LNCAP (cell line): Measurements from ENCODE around the gene FAM187B.
A peak's percentile ranks its signal among the peaks of the same experiment; 100 is the strongest.

Experiments used
- TF ChIP-seq, protein P1 (sequence below): fragments of 450-650 bp; IDR thresholded peaks from 2 replicates; pipeline ENCODE4 v1.5.1; 2017; ENCODE audit warnings: mild to moderate bottlenecking

FAM187B gene

DNA sequence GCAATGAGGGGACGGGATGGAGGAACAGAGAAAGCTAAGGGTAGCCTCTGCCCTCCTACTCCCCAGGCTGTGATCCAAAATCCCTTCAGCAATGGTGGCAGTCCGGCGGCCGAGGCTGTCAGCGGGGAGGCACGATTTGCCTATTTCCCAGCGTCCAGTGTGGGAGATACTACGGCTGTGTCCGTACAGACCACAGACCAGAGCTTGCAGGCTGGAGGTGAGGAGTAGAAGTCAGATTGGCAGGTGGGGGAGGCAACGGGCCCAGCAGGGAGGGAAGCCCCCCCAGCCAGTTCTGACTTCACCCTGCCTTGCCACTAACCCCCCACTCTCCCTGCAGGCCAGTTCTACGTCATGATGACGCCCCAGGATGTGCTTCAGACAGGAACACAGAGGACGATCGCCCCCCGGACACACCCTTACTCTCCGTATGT is 41.9 kb upstream of the FAM187B start:
- TF ChIP-seq, protein P1, sequence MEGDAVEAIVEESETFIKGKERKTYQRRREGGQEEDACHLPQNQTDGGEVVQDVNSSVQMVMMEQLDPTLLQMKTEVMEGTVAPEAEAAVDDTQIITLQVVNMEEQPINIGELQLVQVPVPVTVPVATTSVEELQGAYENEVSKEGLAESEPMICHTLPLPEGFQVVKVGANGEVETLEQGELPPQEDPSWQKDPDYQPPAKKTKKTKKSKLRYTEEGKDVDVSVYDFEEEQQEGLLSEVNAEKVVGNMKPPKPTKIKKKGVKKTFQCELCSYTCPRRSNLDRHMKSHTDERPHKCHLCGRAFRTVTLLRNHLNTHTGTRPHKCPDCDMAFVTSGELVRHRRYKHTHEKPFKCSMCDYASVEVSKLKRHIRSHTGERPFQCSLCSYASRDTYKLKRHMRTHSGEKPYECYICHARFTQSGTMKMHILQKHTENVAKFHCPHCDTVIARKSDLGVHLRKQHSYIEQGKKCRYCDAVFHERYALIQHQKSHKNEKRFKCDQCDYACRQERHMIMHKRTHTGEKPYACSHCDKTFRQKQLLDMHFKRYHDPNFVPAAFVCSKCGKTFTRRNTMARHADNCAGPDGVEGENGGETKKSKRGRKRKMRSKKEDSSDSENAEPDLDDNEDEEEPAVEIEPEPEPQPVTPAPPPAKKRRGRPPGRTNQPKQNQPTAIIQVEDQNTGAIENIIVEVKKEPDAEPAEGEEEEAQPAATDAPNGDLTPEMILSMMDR, result no peak

DNA sequence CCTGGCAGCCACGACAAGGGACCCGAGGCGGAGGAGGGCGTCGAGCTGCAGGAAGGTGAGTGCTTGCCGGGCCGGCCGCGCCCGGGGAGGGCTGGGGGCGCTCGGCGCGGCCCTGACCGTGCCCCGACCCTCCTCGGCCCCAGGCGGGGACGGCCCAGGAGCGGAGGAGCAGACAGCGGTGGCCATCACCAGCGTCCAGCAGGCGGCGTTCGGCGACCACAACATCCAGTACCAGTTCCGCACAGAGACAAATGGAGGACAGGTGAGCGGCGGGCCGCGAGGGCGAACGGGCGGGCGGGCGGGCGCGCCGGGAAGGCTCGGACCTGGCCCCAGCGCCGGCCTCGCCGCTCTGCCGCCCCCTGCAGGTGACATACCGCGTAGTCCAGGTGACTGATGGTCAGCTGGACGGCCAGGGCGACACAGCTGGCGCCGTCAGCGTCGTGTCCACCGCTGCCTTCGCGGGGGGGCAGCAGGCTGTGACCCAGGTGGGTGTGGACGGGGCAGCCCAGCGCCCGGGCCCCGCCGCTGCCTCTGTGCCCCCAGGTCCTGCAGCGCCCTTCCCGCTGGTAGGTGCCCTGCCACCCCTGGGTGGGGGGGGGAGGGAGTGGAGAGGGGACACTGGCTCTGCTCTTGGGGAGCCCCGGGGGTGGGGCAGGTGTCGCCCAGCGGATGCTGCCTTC is 41.0 kb upstream of the FAM187B start:
- TF ChIP-seq, protein P1, result peak; percentile 83

DNA sequence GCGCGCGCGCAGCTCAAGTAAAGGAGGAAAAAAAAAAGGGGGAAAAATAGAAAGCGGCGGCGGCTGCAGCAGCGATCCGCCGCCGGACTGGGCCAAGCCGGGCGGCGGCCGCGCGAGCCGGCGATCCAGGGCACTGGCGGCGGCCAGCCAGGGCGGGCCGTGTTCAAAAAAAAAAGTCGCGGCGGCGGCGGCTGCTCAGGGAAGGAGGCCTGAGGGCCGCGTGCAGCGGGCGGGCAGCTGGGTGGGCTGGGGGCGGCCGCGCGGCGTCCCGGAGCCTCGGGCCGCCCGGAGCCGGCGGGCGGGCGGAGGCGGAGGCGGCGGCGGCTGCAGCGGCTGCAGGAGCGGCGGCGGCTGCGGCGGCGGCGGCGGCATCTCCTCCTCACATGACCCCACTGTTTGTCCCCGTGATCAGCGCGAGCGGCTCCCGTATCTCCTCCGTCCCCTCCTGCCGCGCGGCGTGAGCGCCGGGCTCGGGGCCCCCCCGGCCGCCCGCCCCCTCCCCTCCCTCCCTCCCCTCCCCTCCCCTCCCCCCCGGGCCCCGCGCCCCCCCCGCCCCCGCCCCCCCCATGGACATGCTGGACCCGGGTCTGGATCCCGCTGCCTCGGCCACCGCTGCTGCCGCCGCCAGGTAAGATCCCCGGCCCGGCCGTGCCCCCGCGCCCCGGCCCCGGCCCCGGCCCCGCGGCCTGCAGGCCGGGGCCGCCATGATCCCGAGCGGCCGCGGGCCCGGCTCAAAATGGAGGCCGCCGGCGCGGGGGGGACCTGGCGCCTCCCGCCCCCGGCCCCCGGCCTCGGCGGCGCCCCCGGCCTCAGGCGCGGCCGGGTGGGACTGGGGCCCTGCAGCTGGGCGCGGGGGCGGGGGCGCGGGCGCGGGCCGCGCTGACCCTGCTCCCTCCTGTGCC is 40.2 kb upstream of the FAM187B start, which contains the start of gene USF2:
USF2 (plus strand) TSS at position 427 of the 902 bp plus-strand sequence; CDS start at position 567, 140 bp downstream.
- TF ChIP-seq, protein P1, result no peak

DNA sequence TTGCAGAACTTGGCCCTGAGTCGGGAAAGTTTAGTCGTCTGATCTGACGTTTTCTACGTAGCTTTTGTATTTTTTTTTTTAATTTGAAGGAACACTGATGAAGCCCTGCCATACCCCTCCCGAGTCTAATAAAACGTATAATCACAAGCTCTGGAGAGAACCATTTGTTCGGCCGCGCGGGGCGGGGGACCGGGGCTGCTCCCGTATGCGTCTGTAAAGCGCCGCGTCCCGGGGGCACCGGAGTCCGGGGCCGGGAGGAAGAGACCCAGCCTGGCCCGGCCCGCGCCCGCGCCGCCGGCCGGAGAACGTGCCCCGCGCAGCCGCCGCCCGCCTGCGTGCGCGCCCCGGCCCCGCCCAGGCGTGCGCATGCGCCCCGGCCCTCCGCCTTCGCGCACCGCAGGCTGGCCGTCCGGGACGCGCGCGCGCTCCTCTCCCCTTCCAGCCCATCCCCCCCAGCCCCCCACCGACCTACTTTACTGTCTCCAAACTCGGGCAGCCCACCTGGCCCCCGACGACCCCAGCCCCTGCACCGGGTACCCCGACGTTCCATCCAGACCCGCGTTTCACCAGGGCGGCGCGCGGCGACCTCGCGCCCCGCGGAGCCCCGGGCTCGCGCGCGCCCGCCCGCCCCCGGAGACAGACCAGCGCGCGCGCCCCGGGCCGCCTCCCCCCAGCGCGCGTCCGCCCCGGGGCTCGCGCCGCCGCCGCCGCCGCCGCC is 39.4 kb upstream of the FAM187B start:
- TF ChIP-seq, protein P1, result no peak

DNA sequence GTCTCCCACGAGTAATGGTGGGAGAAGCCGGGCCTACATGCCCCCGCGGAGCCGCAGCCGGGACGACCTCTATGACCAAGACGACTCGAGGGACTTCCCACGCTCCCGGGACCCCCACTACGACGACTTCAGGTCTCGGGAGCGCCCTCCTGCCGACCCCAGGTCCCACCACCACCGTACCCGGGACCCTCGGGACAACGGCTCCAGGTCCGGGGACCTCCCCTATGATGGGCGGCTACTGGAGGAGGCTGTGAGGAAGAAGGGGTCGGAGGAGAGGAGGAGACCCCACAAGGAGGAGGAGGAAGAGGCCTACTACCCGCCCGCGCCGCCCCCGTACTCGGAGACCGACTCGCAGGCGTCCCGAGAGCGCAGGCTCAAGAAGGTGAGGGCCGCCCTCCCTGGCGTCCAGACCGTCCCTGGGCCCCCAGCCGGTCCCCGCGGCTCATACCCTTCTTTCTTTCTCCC is 38.8 kb upstream of the FAM187B start:
- TF ChIP-seq, protein P1, result no peak

DNA sequence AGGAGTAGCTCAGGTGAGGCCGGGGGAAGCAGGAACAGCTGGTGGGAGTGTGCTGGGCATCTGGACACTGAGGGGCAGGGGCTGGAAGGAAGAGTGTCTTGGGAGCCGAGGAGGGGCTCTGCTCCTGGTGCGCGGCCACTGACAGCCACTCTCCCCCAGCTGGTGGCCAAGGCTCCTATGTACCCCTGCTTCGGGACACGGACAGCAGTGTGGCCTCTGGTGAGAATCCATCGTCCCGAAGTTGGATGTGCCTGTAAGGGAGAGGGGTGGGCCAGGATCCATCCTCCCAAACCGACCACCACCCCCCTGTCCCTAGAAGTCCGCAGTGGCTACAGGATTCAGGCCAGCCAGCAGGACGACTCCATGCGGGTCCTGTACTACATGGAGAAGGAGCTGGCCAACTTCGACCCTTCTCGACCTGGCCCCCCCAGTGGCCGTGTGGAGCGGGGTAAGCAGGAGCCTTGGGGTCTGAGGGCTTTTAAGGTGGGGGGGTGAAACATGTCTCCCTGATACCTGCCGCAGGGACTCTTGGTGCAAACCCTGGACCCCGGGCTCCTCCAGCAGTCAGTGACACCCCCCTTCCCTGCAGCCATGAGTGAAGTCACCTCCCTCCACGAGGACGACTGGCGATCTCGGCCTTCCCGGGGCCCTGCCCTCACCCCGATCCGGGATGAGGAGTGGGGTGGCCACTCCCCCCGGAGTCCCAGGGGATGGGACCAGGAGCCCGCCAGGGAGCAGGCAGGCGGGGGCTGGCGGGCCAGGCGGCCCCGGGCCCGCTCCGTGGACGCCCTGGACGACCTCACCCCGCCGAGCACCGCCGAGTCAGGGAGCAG is 38.2 kb upstream of the FAM187B start:
- TF ChIP-seq, protein P1, result no peak
